Loucy (cell line): ENCODE results near the gene KRTAP10-5.

Source experiments
- EZH2phosphoT487 ChIP-seq: fragments of 200-600 bp; IDR thresholded peaks from 2 replicates; pipeline ENCODE4 v1.6.1; 2018; ENCODE audit warnings: antibody characterized with exemption, mild to moderate bottlenecking, moderate library complexity, borderline replicate concordance
- TF ChIP-seq, protein P1 (sequence below): fragments of 200-600 bp; sonication (generic); conservative IDR thresholded peaks from 2 replicates; pipeline ENCODE4 v1.5.1; 2014; ENCODE audit warnings: mild to moderate bottlenecking, antibody characterized with exemption, low read length

DNA sequence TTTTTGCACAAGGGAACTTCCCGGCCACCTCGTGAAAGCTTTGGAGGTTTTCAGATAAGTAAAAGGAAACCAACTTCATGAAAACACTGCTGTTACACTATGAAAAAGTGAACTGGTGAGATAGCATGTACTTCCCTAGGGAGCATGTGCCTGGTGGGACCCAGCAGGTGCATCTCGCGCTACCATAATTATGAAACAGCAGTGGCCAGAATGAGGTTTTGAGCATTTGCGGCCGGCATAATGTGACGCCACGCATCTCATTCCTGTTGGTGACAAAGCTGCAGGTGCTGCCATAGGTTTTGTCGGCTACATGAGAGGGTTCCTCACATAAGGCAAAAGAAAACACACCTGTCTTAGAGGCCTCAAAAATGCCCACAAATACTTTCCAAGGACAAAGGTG, 23.5 kb downstream of the KRTAP10-5 start:
- TF ChIP-seq, protein P1, sequence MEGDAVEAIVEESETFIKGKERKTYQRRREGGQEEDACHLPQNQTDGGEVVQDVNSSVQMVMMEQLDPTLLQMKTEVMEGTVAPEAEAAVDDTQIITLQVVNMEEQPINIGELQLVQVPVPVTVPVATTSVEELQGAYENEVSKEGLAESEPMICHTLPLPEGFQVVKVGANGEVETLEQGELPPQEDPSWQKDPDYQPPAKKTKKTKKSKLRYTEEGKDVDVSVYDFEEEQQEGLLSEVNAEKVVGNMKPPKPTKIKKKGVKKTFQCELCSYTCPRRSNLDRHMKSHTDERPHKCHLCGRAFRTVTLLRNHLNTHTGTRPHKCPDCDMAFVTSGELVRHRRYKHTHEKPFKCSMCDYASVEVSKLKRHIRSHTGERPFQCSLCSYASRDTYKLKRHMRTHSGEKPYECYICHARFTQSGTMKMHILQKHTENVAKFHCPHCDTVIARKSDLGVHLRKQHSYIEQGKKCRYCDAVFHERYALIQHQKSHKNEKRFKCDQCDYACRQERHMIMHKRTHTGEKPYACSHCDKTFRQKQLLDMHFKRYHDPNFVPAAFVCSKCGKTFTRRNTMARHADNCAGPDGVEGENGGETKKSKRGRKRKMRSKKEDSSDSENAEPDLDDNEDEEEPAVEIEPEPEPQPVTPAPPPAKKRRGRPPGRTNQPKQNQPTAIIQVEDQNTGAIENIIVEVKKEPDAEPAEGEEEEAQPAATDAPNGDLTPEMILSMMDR, result no peak
- TF ChIP-seq EZH2phosphoT487, result no peak
